ENCODE data around the gene CTNS.
A peak's percentile ranks its signal among the peaks of the same experiment; 100 is the strongest.

The CTNS gene

GRCh38 chr17:3659541-3660111, 23.1 kb downstream of the CTNS start:
- DNase-seq, result no peak

- DNase-seq, result no peak
Observed at GRCh38 chr17:3660311-3660891, 23.8 kb downstream of the CTNS start.

GRCh38 chr17:3663102-3664011, 26.8 kb downstream of the CTNS start:
- no peak for DNase-seq

- no peak for DNase-seq
Observed at GRCh38 chr17:3665834-3666233, 29.3 kb downstream of the CTNS start.

GRCh38 chr17:3666516-3666915, 30.0 kb downstream of the CTNS start:
- DNase-seq, result no peak

GRCh38 chr17:3667366-3668278, 31.1 kb downstream of the CTNS start:
- DNase-seq, result peak; percentile 38 to 50

- peak; percentile 92 to 93 for DNase-seq
Observed at GRCh38 chr17:3668279-3669084, 31.9 kb downstream of the CTNS start, which contains the start of the genes EMC6 and TAX1BP3. TSS of gene EMC6 (plus strand) at chr17:3668812. CDS start at chr17:3669147, 335 bp downstream. TSS of gene TAX1BP3 (minus strand) at chr17:3668578. CDS start at chr17:3668526, 52 bp downstream.

- DNase-seq, result no peak
Observed at GRCh38 chr17:3669085-3669347, 32.5 kb downstream of the CTNS start.

- no peak for DNase-seq
Observed at GRCh38 chr17:3669548-3669947, 33.0 kb downstream of the CTNS start.

GRCh38 chr17:3672571-3672970, 36.0 kb downstream of the CTNS start:
- no peak for DNase-seq

GRCh38 chr17:3675886-3676285, 39.3 kb downstream of the CTNS start:
- no peak for DNase-seq

- no peak for DNase-seq
Observed at GRCh38 chr17:3678095-3678820, 41.7 kb downstream of the CTNS start.

GRCh38 chr17:3678821-3679530, 42.4 kb downstream of the CTNS start:
- no peak for DNase-seq

- no peak for DNase-seq
Observed at GRCh38 chr17:3679531-3680126, 43.1 kb downstream of the CTNS start.

GRCh38 chr17:3681057-3681456, 44.5 kb downstream of the CTNS start:
- no peak for DNase-seq

- no peak for DNase-seq
Observed at GRCh38 chr17:3681565-3681964, 45.0 kb downstream of the CTNS start.

- no peak for DNase-seq
Observed at GRCh38 chr17:3682033-3682432, 45.5 kb downstream of the CTNS start.

GRCh38 chr17:3683054-3683511, 46.5 kb downstream of the CTNS start:
- no peak for DNase-seq

- DNase-seq, result no peak
Observed at GRCh38 chr17:3685174-3685573, 48.6 kb downstream of the CTNS start.

GRCh38 chr17:3688027-3688553, 51.5 kb downstream of the CTNS start:
- DNase-seq, result no peak

Measured in NCI-H2081 (cell line).